H54 (cell line): ENCODE measurements around the gene SP7.
A peak's percentile ranks its signal among the peaks of the same experiment; 100 is the strongest.
"Not testable (repeated sequence)": the region's sequence is repeated elsewhere in the genome, so short reads cannot be mapped to it uniquely, and the experiment has no call there.

ENCODE experiments used
- DNase-seq: peaks from one replicate; pipeline ENCODE4 v3.0.0; 2011; ENCODE audit warnings: low spot score, mixed read lengths; ENCODE audit not compliant: insufficient read length
- FAIRE-seq: peaks from 3 replicates; lab custom pipeline; 2011; peaks lifted over from hg19 to GRCh38; lab: Jason Lieb, UNC
- POLR2A ChIP-seq: IDR thresholded peaks from 2 replicates; pipeline ENCODE4 v1.6.1; 2011; ENCODE audit warnings: low read depth, mild to moderate bottlenecking, low read length

Gene SP7

DNA sequence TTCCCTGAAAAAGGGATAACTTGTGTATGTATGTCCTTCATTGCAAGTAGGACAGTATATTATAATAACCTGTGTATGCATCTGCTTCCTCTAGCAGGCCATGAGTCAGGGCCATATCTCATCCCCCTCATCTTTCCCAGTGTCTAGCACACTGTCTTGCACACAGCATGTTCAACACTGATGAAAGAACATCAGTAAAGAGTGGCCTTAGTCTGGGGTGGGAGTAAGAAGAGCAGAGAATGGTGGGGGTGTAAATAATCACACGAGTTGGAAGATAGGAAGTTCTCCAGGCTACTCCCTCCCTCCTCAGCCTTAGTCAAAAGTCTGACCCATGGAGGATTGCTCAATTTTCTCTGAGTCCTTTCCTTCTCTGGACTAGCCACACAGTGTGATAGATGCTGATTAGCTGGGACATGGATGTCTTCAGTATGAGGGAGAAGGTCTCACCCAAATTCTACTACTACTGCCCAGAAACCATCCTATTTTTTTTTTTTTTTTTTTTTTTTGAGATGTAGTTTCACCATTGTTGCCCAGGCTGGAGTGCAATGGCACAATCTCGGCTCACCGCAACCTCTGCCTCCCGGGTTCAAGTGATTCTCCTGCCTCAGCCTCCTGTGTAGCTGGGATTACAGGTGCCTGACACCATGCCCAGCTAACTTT lies 29.2 kb upstream of the SP7 start:
- no peak for TF ChIP-seq POLR2A
- no peak for DNase-seq
- FAIRE-seq = no peak

GRCh38 chr12:53361638-53362037 lies 25.5 kb upstream of the SP7 start:
- FAIRE-seq, DNase-seq: not testable (repeated sequence)

GRCh38 chr12:53358836-53359419 lies 22.8 kb upstream of the SP7 start:
- DNase-seq = no peak
- FAIRE-seq = no peak

DNA sequence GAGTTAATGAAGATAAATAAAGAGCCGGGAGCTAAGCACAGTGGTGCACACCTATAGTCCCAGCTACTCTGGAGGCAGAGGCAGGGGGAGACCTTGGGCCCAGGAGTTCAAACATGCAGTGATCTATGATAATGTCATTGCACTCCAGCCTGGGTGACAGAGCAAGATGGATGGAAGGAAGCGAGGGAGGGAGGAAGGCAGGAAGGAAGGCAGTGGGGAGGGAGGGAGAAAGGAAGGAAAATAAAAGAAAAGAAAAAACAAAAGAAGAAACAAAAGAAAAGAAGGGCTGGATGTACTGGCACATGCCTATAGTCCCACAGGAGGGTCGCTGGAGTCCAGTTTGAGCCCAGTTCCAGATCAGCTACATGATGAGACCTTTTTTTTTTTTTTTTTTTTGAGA lies 19.0 kb upstream of the SP7 start:
- DNase-seq (no peak), FAIRE-seq (no peak)
- no peak for TF ChIP-seq POLR2A

More at GRCh38 chr12:53358836-53359419, 22.8 kb upstream of the SP7 start:
- TF ChIP-seq POLR2A = no peak

- no peak for TF ChIP-seq POLR2A
- FAIRE-seq (no peak), DNase-seq (no peak)
Observed at GRCh38 chr12:53353257-53353655, 17.1 kb upstream of the SP7 start.

DNA sequence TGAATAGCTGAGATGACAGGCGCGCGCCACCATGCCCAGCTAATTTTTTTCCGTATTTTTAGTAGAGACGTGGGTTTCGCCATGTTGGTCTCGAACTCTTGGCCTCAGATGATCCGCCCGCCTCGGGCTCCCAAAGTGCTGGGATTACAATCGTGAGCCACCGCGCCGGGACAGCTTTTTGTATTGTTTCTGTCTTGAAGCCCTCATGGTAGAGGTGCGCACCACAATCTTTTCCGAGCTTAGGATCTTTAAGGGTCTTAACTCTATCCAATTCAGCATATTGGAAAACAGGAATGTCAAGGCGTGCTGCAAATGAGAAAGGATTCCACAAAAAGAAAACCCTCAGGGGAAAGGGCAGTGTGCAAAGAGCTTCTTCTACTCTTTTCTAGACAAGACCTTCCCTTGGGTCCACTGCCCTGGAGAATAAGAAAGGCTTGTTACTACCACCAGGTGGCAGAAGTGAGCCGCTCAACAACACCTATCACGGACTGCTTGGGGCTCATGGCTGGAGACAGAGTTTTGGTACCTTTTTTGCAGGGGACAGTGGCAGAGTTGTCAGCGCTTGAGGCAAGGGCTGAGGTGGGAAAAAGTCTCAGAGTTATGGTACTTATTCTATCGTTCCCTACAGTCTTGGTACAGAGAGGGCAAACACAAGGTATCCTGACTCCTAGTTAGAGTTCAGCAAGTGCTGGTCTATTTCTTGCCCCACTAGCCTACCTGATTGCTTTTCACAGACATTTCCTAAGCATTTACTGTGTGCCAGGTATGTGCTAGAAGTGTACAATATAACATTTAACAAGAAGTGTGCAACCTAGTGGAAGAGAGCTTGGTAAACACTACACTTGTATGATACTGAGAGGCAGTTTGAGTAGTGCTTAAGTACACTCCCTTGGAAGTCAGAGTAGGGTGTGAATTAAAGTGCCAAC lies 16.4 kb upstream of the SP7 start:
- FAIRE-seq = peak; percentile 72
- peak; percentile 57 for DNase-seq
- TF ChIP-seq POLR2A = no peak

GRCh38 chr12:53347905-53348304 lies 11.8 kb upstream of the SP7 start:
- FAIRE-seq (no peak), DNase-seq (no peak)
- TF ChIP-seq POLR2A = no peak

- FAIRE-seq (no peak), DNase-seq (no peak)
- no peak for TF ChIP-seq POLR2A
Observed at GRCh38 chr12:53346491-53346890, 10.3 kb upstream of the SP7 start.

DNA sequence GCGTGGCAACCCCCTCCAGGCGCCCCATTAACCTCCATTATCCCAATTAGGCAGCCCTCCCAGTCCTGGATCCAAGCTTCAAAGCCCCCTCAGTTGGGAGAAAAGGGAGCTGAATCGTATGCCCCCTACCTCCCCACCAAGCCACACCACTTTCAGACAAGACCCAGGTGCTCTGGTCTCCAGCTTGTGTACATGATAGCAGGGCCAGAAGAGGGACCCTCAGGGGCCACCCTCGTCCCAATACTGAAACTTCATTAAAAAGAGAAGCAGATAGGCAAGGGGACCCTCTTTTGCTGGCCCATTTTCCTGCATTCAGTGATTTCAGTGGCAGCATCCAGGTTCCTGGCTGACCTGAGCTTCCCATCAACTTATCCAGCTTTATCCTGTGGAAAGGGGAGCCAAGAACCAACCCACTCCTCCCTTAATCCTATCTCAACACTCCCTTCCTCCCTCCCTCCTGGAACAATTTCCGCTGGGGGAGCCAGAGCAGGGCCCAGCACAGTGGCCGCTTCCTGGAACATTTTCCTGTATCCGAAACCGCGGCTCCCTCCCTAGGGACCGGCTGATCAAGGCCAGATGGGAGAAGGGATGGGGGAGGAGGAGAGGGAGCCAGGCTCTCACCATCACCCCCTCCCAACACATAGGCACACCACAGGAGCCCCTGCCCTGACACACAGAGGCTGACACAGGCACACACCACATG lies 9.5 kb upstream of the SP7 start:
- DNase-seq (no peak), FAIRE-seq (no peak)
- TF ChIP-seq POLR2A = no peak

GRCh38 chr12:53344824-53345485 lies 8.8 kb upstream of the SP7 start:
- FAIRE-seq (no peak), DNase-seq (peak; percentile 74)
- TF ChIP-seq POLR2A = peak; percentile 54; the same call in 1 of the 2 replicates

- no peak for DNase-seq
- FAIRE-seq = no peak
- no peak for TF ChIP-seq POLR2A
Observed at GRCh38 chr12:53344487-53344823, 8.3 kb upstream of the SP7 start.

- no peak for TF ChIP-seq POLR2A
- no peak for FAIRE-seq
- no peak for DNase-seq
Observed at GRCh38 chr12:53343969-53344368, 7.8 kb upstream of the SP7 start.

GRCh38 chr12:53343449-53343848 lies 7.3 kb upstream of the SP7 start:
- TF ChIP-seq POLR2A = no peak
- no peak for DNase-seq
- FAIRE-seq = no peak
